Left ventricle myocardium superior (tissue), 1 donor: ENCODE measurements around the gene SEMA3F. TPM values are rescaled to one million over a fixed set of nuclear protein-coding genes. Genes with fewer than 3 reads are reported as not detected.

ENCODE experiments used
- ATAC-seq: fragments of 200-7000 bp; cut with Tn5 transposase; one replicate; pipeline ENCODE4 v1.9.1; 2020; ENCODE audit warnings: mild to moderate bottlenecking, moderate library complexity
- DNase-seq: peaks from one replicate; pipeline ENCODE4 v3.0.0-alpha.2; 2020
- intact Hi-C: fragments of 100-400 bp; cut with micrococcal nuclease; formaldehyde crosslinking; loops from one replicate; pipeline ENCODE4 v1.11.0; 2022
- total RNA-seq: library from RNA; stranded (reverse); fragmentation: NEBNext Ultra II Directional; extraction: Animal tissue kit (Norgen Biotek cat#: 25700); gene quantifications from one replicate; pipeline ENCODE4 v1.2.1, GENCODE V29; 2021
- donor health status: DM: no; HTN: yes; CAD: no; lungs with severe emphysema.

The SEMA3F gene
- total RNA-seq, 1 donor from 2014 or later: 11.4 TPM

DNA sequence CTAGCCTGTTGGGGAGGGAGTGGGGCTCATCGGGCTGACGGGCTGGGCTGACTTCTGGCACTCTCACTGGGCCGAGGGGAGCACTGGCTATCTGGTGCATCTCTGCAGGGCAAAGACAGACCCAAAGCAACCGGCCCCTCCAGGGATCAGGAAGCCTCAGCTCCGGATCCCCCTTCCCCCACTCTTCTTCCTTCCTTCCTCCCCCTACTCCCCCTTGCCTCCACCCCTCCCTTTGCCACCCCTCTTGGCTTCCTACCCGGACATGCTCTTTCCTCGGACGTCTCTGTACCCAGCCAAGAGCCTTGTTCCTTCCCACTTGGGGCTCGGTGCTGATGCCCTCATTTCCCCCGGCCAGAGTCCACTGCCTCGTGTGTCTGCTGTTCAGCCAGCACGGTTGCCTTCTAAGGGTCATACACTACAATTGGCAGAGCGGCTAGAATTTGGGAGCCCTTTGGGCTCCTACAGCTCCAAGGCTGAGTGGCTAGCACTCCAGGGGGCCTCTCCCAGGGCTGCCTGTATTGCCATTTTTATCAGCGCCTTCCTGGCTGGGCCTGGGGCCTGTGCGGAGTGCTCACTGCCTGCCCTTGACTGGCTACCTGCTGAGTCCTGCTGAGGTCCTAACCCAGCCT lies 10.9 kb downstream of the SEMA3F start:
- ATAC-seq (peak; percentile 43), DNase-seq (no peak)
- intact Hi-C loops: no loop called here

DNA sequence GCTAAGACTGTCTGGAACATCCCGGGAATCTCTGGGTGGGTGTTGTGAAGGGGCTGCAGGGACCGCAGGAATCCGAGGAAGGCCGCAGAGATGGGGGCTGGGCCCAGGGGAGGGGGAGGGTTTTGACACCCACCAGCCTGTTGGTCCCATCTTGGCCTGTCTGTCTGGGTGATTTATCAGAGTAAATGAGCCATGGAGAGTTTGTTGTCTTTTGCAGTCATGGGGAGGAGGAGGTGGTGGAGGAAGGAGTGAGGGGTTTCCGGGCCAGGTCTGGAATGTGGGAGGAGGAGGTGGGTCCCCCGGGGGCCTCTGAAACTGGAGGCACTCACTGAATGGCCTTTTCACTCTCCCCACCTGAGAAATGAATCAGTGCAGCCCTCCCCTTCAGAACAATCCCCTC lies 11.5 kb downstream of the SEMA3F start:
- no peak for ATAC-seq
- no peak for DNase-seq
- intact Hi-C loops: no loop called here

DNA sequence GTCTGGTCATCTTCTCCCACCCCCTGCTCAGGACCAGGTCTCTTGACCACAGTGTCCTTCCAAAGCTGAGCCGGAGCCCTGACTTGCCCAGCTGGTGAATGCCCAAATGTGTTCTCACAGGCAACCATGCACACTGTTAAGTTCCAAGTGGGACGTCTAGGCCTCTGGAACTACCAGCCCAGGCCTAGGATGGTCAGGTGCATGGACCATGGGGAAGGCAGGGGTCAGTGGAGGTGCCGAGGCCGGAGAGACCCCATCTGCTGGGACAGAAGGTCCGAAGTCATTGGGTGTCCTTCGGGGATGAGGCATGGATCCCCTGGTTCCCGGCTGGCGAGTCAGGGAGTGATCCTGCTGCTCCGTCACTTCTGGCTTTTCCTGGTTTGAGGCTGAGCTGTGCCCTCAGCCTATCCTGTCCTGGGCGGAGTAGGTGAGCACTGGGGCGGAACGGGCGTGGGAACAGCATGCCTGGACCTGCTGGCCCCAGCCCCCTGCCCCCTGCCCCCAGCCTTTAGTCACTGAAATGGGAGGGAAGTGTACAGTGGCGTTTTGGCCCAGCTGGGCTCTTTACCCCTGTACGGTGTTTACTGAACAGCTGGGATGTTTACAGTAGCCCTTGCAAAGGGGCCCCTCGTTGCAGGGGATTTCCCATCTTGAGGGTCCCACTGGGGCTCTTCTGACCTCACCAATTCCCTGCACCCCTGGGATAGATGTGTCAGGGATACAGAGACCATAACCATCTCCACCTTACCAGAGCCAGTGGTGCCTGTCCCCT lies 12.1 kb downstream of the SEMA3F start:
- intact Hi-C loops: no loop called here
- no peak for DNase-seq
- no peak for ATAC-seq

DNA sequence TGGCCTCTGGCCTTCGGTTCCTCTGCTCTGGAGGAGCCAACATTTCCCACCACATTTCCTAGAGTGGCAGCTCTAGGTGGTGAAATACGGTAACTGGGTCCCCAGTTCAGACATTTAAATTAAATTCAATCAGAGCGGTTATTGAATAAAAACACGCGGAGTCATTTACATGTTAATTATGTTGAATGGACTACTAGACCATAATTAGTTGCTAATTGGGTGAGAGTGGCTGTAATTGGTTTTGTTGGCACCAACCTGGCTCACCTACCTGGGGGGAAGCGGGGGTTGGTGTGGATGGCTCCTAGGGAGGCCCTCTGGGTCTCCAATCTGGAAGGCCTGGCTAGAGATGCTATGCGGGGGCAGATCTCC lies 12.7 kb downstream of the SEMA3F start:
- ATAC-seq (no peak), DNase-seq (no peak)
- intact Hi-C loops: no loop called here

DNA sequence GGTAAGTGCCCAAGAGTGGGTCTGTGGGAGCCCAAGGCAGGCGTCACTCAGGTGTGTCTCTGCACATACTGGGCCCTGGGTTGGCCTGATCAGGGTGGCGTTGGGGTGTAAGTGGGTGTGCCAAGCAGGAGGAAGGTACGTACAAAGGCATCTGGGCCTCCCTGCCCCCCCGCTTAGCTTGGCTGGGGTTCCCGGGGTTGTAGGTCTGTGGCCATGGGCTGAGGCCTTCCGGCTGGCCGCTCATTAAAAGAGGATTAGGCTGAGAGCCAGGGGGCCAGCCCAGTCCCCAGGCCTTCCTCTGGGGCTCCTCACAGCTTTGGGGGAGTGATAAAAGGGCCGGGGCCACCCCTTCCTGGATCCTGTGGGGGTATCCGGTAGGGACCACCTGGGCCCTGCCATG lies 13.3 kb downstream of the SEMA3F start:
- intact Hi-C loops: no loop called here
- ATAC-seq: peak; percentile 6
- no peak for DNase-seq

DNA sequence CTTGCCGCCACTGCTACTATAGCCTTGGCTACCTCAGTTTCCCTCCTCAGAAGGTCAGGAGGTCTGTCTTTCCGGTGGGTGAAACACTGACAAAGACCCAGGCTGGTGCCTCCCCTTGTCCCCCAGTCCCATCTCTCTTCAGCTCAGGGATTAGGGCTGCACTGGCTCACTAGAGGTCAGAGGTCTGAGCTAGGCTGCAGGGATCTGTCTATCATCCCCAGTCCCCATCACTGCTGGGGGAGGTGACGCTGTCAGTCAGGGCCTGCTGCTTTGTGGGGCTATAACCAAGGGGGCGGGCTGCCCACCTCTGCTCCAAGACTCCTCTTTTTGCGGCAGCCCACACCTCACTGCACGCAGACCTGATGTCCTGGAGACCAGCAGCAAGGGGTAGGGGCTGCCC lies 13.7 kb downstream of the SEMA3F start:
- DNase-seq (no peak), ATAC-seq (no peak)
- intact Hi-C loops: no loop called here

DNA sequence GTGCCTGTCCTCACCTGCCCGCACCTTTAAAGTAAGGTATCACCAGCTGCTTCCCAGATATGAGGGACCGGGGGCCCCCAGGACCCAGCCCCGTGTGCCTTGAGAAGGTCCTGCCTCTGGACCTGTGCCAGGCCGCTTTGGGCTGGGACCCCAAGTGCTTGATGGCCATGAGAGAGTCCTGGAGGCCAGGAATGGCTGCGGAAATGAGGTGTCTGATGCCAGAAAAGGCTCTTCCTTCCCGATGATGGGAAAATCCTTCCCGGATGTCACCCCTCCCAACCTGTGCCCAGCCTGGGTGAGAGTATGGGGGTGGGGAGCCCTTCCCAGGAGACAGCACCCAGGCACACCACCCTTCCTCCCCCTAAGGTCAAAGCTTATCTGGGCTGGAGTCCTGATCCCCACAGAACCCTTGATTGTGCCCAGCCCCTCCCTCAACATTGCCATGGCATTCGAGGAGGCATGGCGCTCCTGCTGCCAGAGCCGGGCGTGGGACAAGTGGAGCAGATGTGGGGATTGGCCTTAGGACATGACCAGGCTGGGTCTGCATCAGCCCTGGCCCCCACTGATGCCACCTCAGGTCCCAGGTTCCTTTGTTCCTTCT lies 14.2 kb downstream of the SEMA3F start:
- DNase-seq: no peak
- intact Hi-C loops: no loop called here
- no peak for ATAC-seq

DNA sequence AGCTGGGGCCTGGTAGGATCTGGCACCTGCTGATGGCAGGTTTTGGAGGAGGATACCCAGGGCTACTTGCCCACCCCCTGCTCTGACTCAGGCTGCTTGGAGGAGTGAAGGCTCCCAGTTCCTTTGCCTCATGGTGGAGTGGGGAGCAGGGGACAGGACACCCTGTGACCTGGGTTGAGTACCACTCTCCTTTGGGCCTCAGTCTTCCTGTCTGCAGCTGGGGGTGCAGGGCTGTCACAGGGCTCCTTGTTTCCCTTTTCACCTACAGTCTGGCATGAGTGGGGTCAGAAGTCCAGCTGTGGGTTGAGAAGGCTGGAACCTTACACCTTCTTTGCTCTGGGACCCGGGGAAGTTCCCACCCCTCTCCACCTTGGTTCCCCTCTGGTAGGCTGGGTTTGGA lies 14.7 kb downstream of the SEMA3F start:
- DNase-seq (no peak), ATAC-seq (no peak)
- intact Hi-C loops: no loop called here

DNA sequence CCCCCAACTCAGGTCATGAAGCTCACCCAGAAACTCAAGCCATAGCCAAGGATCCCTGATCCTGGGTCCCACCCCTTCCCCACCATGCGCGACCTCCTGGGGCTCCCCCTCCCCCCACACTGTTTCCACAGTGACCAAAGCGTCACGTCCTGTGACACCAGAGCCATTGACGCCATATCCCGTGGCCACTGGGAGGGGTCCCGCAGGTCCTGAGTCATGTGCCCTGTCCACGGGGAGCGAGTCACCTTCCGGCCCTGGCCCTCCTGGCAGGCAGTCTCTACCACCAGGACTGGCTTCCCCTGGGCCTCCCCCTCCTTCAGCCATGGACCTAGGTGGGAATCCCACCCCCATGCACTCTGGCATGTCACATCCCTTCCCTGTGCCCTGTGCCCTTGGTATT lies 15.6 kb downstream of the SEMA3F start:
- ATAC-seq: peak; percentile 13
- DNase-seq: peak; percentile 66
- intact Hi-C loops: loop anchor here (1.0 kb wide), 1 partner anchor 16 kb away; no protein-coding TSS in a partner anchor

DNA sequence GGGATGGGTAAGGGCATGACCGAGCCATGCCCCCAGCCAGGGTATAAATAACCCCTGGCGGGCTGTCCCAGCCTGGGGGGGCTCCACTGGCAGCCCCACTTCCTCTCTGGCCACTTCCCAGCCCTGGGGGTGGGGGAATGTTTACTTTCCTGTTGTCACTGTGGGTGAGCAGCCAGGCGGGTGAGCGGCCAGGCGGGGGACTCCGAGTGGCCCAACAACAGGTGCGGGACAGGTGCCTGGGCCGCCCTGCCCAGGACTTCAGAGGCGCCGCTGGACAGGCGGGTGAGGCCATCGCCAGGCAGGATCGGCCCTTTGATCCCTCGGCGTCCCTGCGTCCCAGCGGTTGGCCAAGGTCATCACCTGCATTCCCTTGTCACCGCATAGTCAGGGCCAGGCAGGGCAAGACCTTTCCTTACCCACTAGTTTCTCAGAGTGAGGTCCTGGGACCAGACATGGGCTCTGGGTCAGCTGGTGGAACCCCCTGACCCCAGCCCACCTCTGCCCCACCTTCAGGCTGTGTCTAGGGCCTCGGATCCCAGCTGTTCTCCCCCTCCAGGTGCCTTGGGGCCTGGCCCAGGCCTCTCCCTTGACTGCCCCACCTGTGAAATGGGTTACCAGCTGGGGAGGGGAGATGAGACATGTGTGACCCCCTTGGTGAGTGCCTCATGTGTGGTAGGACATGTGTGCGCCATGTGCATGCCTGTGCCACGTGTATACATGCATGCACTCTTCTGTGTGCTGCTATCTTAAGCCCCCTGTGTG lies 16.6 kb downstream of the SEMA3F start:
- no peak for DNase-seq
- intact Hi-C loops: loop anchor here (1.0 kb wide), 1 partner anchor 17 kb away; no protein-coding TSS in a partner anchor
- ATAC-seq: no peak

DNA sequence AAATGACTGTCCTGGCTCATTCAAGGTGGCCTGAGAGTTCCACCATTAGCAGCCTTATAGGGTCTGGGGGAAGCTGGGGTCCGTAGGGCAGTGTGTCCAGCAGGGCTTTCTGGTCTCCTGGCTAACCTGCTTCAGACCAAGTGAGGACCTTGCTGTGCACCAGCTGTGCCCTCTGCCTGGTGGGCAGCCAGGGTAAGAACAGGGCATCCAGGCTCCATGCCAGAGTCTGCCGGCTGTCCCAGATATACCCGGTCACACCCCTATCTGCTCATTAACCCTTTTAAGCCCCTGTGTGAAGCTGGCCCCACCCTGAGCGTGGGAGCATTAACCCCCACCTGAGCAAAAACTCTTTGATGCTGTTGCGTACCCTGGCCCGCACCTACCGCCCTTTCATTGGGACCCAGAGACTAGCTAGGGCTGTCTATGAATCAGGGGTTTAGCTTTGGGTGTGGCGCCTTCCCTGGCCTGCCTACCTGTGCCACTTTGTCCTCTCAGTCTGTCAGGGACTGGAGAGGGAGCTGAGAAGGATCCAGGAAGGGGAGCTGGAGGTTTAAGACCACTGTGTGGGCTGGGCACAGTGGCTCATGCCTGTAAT lies 17.6 kb downstream of the SEMA3F start:
- intact Hi-C loops: no loop called here
- ATAC-seq (peak; percentile 78), DNase-seq (peak; percentile 71)

DNA sequence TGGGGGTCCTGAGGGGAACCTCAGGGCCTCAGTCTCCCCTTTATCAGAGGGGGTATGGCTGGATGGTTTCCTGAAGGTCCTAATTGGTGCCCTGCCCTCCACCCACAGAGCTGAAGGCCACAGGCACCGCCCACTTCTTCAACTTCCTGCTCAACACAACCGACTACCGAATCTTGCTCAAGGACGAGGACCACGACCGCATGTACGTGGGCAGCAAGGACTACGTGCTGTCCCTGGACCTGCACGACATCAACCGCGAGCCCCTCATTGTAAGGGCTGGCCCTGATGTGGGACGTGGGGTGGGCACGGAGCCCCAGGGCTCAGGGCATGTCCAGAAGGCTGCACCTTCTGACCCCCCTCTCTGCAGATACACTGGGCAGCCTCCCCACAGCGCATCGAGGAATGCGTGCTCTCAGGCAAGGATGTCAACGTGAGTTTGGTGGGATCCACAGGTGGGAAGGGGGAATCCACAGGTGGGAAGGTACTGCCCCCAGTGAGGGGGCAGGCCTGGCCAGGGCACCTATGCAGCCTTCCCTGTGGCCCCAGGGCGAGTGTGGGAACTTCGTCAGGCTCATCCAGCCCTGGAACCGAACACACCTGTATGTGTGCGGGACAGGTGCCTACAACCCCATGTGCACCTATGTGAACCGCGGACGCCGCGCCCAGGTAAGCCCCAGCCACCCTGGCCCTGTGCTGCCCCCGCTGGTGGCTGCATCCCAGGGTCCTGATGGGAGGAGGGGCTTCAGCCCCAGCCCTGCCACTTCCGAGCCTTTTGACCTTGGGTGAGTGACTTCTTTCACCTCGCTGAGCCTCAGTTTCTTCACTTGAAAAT lies 18.8 kb downstream of the SEMA3F start:
- DNase-seq (no peak), ATAC-seq (no peak)
- intact Hi-C loops: no loop called here

DNA sequence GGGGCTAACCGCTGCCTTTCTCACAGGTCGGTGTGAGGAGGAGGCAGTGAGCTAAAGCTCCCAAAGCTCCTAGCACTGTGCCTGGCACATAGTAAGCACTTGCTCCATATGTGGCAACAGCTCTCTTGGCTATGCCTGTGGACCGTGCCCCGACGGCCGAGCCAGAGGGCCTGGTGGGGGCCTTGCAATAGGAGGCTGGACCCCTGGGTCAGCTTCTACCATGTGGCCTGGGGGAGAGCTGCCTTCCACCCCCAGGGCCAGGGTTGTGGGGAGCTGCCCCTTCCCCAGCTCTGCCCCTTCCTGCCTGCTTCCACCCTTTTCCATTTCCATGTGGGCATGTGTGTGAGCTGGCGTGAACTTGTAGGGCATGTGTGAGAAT lies 19.4 kb downstream of the SEMA3F start:
- DNase-seq: no peak
- intact Hi-C loops: no loop called here
- ATAC-seq: no peak

DNA sequence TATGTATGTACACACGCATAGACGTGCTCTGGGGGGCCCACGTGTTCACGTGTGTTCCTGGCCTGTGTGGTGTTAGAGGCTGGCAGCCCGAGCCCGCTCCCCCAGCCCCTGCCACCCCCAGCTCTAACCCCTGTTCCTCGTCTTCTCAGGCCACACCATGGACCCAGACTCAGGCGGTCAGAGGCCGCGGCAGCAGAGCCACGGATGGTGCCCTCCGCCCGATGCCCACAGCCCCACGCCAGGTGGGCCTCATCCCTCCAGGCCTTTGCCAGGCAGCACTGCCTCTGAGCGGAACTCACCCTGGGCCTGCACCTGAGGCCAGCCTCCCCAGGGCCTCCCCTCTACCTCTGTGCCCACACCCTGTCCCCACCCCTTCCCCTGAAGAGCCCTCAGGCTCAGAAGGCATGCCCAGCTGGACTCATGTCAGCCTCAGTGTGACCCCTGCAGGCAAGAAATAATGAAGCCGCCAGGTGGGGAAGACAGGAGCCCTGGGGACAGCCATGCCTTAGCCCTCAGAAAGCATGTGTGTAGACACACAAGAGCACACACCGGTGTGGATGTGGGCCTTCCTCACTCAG lies 19.9 kb downstream of the SEMA3F start:
- DNase-seq (no peak), ATAC-seq (no peak)
- intact Hi-C loops: no loop called here

DNA sequence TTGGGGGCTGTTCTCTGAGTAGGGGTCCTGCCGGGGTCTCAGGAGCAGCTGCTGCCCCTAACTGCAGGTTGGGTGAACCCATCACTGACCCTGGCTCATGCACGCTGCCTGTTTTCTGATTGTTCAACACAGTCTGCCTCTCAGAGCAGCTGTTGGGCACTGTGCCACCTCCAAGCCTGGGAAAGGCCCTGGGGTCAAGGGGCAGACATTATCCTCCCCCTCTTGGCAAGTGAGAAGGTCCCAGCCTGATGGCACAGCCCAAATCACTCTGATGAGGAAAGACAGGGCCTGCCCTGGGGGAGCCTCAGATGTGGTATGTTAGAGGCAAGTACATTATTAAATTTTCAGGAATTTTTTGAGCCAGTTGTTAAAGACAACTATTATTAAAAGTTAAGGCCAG lies 22.2 kb downstream of the SEMA3F start:
- no peak for ATAC-seq
- intact Hi-C loops: no loop called here
- no peak for DNase-seq

DNA sequence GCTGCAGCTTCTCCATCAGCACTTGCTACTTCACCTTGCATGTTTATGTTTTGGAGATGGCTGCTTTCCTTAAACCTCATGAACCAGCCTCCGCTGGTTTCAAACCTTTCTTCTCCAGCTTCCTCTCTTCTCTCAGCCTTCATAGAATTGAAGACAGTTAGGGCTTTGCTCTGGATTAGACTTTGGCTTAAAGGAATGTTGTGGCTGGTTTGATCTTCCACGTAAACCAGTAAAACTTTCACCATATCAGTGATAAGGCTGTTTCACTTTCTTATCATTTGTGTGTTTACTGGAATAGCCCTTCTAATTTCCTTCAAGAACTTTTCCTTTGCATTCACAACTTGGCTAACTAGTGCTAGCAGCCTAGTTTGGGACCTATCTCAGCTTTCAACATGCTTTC lies 24.6 kb downstream of the SEMA3F start:
- no peak for DNase-seq
- intact Hi-C loops: no loop called here
- ATAC-seq: no peak

DNA sequence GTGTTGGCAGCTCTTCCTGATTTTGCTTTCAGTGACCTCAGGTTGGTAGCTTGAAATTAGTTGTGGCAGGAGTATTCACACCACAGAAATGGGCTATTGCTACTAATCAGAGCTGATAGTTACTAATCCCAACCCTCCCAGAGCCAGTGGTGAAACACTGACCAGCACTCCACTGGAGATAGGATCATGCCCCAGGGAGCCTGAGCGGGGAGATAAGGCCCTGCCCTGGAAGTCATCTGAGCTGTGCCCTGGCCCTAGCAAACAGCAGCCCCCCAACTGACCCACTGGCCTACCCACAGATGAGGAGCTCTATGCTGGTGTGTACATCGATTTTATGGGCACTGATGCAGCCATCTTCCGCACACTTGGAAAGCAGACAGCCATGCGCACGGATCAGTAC lies 26.9 kb downstream of the SEMA3F start:
- intact Hi-C loops: no loop called here
- DNase-seq (no peak), ATAC-seq (no peak)

DNA sequence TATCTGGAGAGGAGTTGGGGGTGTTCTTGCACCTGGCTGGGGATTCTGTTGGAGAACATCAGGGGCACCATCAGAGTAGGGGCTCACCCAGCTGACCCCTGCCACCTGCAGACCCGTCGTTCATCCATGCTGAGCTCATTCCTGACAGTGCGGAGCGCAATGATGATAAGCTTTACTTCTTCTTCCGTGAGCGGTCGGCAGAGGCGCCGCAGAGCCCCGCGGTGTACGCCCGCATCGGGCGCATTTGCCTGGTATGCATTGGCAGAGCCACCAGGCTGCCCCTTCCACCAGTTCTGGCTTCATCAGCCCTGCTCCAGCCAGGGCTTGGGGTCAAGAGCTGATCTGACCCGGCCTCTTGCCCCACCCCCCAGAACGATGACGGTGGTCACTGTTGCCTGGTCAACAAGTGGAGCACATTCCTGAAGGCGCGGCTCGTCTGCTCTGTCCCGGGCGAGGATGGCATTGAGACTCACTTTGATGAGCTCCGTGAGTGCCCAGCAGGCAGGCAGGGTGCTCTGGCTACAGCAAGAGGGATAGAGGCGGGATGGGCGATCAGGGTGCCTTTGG lies 27.5 kb downstream of the SEMA3F start:
- intact Hi-C loops: no loop called here
- ATAC-seq (no peak), DNase-seq (no peak)
